Measurements from ENCODE around the gene SLC35G4. TPM values are rescaled to one million over a fixed set of nuclear protein-coding genes. Genes with fewer than 3 reads are reported as not detected.
"Not testable (repeated sequence)": the region's sequence is repeated elsewhere in the genome, so short reads cannot be mapped to it uniquely, and the experiment has no call there.

The SLC35G4 gene
- total RNA-seq, 4 donors from 2014 or later, result not detected

DNA sequence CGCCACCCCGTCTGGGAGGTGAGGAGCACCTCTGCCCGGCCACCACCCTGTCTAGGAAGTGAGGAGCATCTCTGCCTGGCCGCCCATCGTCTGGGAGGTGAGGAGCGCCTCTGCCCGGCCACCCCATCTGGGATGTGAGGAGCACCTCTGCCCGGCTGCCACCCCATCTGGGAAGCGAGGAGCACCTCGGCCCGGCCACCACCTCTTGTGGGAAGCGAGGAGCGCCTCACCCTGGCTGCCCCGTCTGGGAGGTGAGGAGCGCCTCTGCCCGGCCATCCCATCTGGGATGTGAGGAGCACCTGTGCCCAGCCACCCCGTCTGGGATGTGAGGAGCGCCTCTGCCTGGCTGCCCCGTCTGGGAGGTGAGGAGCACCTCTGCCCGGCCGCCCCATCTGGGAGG, 4.6 kb downstream of the SLC35G4 start:
- H3K27me3 ChIP-seq; H3K4me1 ChIP-seq; H3K36me3 ChIP-seq; H3K4me3 ChIP-seq; DNase-seq (ENCODE audit: low spot score in 2 of 2); H3K27ac ChIP-seq: not testable (repeated sequence)
- peaks cover 0 to 15% (median 0%) of the 10 kb centered on the region in 4 donors for H3K9me3 ChIP-seq
- 87 to 97% methylated on average over 5 to 18 of the region's 21 CpGs for WGBS, 2 donors

DNA sequence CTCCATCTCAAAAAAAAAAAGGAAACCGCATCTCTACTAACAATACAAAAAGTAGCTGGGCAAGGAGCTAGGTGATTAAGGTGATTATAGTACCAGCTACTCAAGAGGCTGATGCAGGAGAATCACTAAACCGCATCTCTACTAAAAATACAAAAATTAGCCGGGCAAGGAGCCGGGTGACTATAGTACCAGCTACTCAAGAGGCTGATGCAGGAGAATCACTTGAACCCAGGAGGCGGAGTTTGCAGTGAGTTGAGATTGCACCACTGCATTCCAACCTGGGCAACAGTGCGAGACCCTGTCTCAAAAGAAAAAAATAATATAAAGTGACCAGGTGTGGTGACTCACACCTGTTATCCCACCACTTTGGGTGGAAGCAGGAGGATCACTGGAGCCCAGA, 5.6 kb downstream of the SLC35G4 start:
- H3K27me3 ChIP-seq; H3K4me3 ChIP-seq; H3K36me3 ChIP-seq; H3K4me1 ChIP-seq; H3K27ac ChIP-seq; DNase-seq (ENCODE audit: low spot score in 2 of 2): not testable (repeated sequence)
- 81 to 97% methylated on average over 5 to 6 of the region's 6 CpGs for WGBS, 2 donors
- peaks cover 0 to 15% (median 0%) of the 10 kb centered on the region in 4 donors for H3K9me3 ChIP-seq

DNA sequence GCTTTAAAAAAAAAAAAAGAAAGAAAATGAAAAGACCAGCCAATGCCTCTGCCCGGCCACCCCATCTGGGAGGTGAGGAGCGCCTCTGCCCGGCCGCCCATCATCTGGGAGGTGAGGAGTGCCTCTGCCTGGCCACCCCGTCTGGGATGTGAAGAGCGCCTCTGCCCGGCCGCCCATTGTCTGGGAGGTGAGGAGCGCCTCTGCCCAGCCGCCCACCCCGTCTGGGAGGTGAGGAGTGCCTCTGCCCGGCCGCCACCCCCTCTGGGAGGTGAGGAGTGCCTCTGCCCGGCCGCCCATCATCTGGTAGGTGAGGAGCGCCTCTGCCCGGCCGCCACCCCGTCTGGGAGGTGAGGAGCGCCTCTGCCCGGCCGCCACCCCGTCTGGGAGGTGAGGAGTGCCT, 37.9 kb downstream of the SLC35G4 start:
- H3K27ac ChIP-seq; H3K27me3 ChIP-seq; H3K36me3 ChIP-seq; H3K4me1 ChIP-seq; H3K4me3 ChIP-seq; DNase-seq (ENCODE audit: low spot score in 2 of 2): not testable (repeated sequence)
- 89 to 94% methylated on average over 7 to 22 of the region's 23 CpGs for WGBS, 2 donors
- H3K9me3 ChIP-seq, result peaks cover 0 to 25% (median 0%) of the 10 kb centered on the region in 4 donors

DNA sequence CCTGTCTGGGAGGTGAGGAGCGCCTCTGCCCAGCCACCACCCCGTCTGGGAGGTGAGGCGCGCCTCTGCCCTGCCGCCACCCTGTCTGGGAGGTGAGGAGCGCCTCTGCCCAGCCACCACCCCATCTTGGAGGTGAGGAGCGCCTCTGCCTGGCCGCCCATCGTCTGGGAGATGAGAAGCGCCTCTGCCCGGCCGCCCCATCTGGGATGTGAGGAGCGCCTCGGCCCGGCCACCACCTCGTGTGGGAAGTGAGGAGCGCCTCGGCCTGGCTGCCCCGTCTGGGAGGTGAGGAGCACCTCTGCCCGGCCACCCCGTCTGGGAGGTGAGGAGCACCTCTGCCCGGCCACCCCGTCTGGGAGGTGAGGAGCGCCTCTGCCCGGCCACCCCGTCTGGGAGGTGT, 38.4 kb downstream of the SLC35G4 start:
- H3K27ac ChIP-seq; DNase-seq (ENCODE audit: low spot score in 2 of 2); H3K4me1 ChIP-seq; H3K4me3 ChIP-seq; H3K36me3 ChIP-seq; H3K27me3 ChIP-seq: not testable (repeated sequence)
- 76 to 94% methylated on average over 3 to 26 of the region's 26 CpGs for WGBS, 2 donors
- peaks cover 0 to 25% (median 0%) of the 10 kb centered on the region in 4 donors for H3K9me3 ChIP-seq

DNA sequence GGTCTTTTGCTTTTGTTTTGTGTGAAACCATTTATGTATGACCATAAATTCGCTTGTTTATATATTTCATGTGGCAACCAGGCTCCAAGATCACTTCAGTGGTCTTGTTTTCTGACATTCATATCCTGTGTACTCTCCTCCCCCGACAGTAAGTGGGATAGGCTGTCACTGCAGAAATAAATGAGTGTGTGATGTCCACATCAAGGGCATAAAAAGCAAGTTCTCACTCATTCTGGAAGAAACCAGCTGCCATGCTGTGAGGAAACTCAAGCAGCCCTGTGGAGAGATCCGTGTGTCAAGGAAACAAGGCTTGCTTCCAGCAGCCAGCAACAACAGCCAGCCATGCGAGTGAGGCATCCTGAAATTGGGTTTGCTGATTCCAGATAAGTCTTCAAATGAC, 40.4 kb downstream of the SLC35G4 start:
- no peak for DNase-seq (ENCODE audit: low spot score in 2 of 2)
- no peak for TF ChIP-seq POLR2A (IDR thresholded peaks at IDR 0.05)
- H3K4me1 ChIP-seq, result peaks cover 0 to under 1% (median 0%) of the 10 kb centered on the region in 4 donors
- H3K36me3 ChIP-seq, result no peaks in the 10 kb centered on the region
- no peaks in the 10 kb centered on the region for H3K27me3 ChIP-seq
- H3K27ac ChIP-seq, result no peak overlapping the region
- 79 to 87% methylated on average over 4 of the region's 4 CpGs for WGBS, 2 donors
- no peak overlapping the region for H3K4me3 ChIP-seq
- peaks cover 0 to 25% (median 0%) of the 10 kb centered on the region in 4 donors for H3K9me3 ChIP-seq

DNA sequence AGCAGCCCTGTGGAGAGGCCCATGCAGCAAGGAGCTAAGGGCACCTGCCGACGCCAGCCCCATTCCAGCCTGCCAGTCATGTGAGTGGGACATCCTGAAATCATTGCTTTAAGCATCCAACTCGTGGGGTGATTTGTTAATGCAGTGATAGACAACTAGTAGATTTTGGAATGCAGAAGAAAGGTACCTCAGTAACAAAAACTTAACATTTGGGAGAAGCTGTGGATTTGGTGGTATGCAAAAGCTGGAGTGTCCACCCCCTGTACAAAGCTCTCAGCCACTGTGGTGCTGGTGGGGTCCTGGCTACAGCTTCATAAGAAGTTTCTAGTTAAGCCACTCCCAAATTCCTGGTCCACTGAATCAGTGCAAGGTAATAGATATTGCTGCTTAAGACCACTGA, 42.5 kb downstream of the SLC35G4 start:
- no peak overlapping the region for H3K27ac ChIP-seq
- no peaks in the 10 kb centered on the region for H3K27me3 ChIP-seq
- H3K4me3 ChIP-seq, result no peak overlapping the region
- 70 to 75% methylated on average over 3 of the region's 3 CpGs for WGBS, 2 donors
- H3K4me1 ChIP-seq, result peaks cover 0 to 9% (median 0%) of the 10 kb centered on the region in 4 donors
- no peak for TF ChIP-seq EP300 (IDR thresholded peaks at IDR 0.05)
- no peak for TF ChIP-seq POLR2A (IDR thresholded peaks at IDR 0.05)
- TF ChIP-seq, protein P1, sequence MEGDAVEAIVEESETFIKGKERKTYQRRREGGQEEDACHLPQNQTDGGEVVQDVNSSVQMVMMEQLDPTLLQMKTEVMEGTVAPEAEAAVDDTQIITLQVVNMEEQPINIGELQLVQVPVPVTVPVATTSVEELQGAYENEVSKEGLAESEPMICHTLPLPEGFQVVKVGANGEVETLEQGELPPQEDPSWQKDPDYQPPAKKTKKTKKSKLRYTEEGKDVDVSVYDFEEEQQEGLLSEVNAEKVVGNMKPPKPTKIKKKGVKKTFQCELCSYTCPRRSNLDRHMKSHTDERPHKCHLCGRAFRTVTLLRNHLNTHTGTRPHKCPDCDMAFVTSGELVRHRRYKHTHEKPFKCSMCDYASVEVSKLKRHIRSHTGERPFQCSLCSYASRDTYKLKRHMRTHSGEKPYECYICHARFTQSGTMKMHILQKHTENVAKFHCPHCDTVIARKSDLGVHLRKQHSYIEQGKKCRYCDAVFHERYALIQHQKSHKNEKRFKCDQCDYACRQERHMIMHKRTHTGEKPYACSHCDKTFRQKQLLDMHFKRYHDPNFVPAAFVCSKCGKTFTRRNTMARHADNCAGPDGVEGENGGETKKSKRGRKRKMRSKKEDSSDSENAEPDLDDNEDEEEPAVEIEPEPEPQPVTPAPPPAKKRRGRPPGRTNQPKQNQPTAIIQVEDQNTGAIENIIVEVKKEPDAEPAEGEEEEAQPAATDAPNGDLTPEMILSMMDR (IDR thresholded peaks at IDR 0.05), result no peak
- no peaks in the 10 kb centered on the region for H3K36me3 ChIP-seq
- peaks cover 0 to 25% (median 0%) of the 10 kb centered on the region in 4 donors for H3K9me3 ChIP-seq
- no peak for DNase-seq (ENCODE audit: low spot score in 2 of 2)

DNA sequence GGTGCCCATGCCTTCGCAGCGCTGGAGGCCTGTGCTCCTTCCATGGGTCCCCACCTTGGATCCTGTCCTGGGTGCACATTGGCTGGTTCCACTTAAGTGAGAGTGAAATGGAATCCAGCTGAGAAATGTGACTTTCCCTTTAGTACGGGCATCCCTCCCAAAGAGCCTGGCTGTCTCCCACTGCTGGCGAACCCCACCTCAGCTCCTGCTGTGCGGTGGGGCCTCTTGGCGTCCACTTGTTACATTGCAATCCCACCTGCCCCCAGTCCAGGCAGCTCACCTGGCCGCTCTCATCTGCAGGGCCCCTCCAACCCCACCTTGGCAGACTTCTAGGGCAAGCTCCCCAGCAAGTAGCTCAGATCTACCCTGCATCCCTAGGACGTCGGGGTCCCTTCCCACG, 44.1 kb downstream of the SLC35G4 start:
- Histone ChIP-seq H3K9me3 (peaks cover 0 to 15% (median 0%) of the 10 kb centered on the region in 4 donors), H3K27me3 (no peaks in the 10 kb centered on the region), H3K36me3 (no peaks in the 10 kb centered on the region), H3K4me1 (peaks cover 0 to 9% (median 0%) of the 10 kb centered on the region in 4 donors), H3K4me3 (no peak overlapping the region), H3K27ac (no peak overlapping the region)
- no peak for DNase-seq (ENCODE audit: low spot score in 2 of 2)
- TF ChIP-seq, protein P1 (IDR thresholded peaks at IDR 0.05), result no peak
- no peak for TF ChIP-seq POLR2A (IDR thresholded peaks at IDR 0.05)
- no peak for TF ChIP-seq EP300 (IDR thresholded peaks at IDR 0.05)
- WGBS, 2 donors, result 82 to 83% methylated on average over 10 of the region's 10 CpGs
